Calu3 (cell line): ENCODE results near the gene TCP11L2. TPM values are rescaled to one million over a fixed set of nuclear protein-coding genes. Genes with fewer than 3 reads are reported as not detected.

Source experiments
- BruUV-seq: library from RNA; stranded (reverse); fragments of 400-500 nt; replicated peaks from 2 replicates; lab custom pipeline; 2021; lab: Mats Ljungman, UMichigan
- CTCF ChIA-PET: fragments of 300-600 bp; sonication (Branson Sonifier 250); formaldehyde crosslinking; loops from one replicate; lab custom pipeline; 2022; ENCODE audit warnings: antibody characterized with exemption; lab: Charles Lee
- DNase-seq: peaks from one replicate; pipeline ENCODE4 v3.0.0; 2022
- H3K27ac Mint-ChIP-seq: one replicate; pipeline ENCODE4 v1.8.0; 2022; ENCODE audit warnings: mixed read lengths; ENCODE audit not compliant: unreplicated experiment
- H3K27me3 Mint-ChIP-seq: one replicate; pipeline ENCODE4 v1.8.0; 2022; ENCODE audit warnings: mixed read lengths; ENCODE audit not compliant: unreplicated experiment
- H3K36me3 Mint-ChIP-seq: one replicate; pipeline ENCODE4 v1.8.0; 2022; ENCODE audit warnings: mild to moderate bottlenecking, moderate library complexity, mixed read lengths; ENCODE audit not compliant: insufficient read depth, unreplicated experiment
- H3K4me1 Mint-ChIP-seq: one replicate; pipeline ENCODE4 v1.8.0; 2022; ENCODE audit warnings: mild to moderate bottlenecking, low read depth, mixed read lengths; ENCODE audit not compliant: unreplicated experiment
- H3K4me3 Mint-ChIP-seq: one replicate; pipeline ENCODE4 v1.8.0; 2022; ENCODE audit warnings: mild to moderate bottlenecking, low read depth, moderate library complexity, mixed read lengths; ENCODE audit not compliant: unreplicated experiment
- H3K9me3 Mint-ChIP-seq: one replicate; pipeline ENCODE4 v1.8.0; 2022; ENCODE audit warnings: low read depth, mixed read lengths; ENCODE audit not compliant: unreplicated experiment
- intact Hi-C: fragments of 100-400 bp; cut with micrococcal nuclease; formaldehyde crosslinking; loops from one replicate; pipeline ENCODE4 v1.10.0; 2022; ENCODE audit not compliant: unreplicated experiment
- total RNA-seq: library from RNA; stranded (reverse); gene quantifications from 2 replicates; pipeline ENCODE4 v1.2.3, GENCODE V29; 2022
- TF ChIP-seq, protein P1 (sequence below): fragments of 200-600 bp; IDR thresholded peaks from one replicate; pipeline ENCODE4 v1.8.0; 2022; ENCODE audit warnings: antibody characterized with exemption; ENCODE audit not compliant: unreplicated experiment

TCP11L2 gene
- total RNA-seq, 1 experiment from 2014 or later: 37.7 TPM

GRCh38 chr12:106301611-106302321, 767 bp upstream of the TCP11L2 start:
- intact Hi-C loops: loop anchor here (5.0 kb wide), 1 partner anchor 74 kb away; no protein-coding TSS in a partner anchor
- peak; percentile 82 for DNase-seq
- peaks cover 60% of the 10 kb centered on the region for H3K4me1 Mint-ChIP-seq
- H3K36me3 Mint-ChIP-seq: peaks cover 41% of the 10 kb centered on the region
- H3K27ac Mint-ChIP-seq: peak overlapping the region; percentile 99
- no peaks in the 10 kb centered on the region for H3K9me3 Mint-ChIP-seq
- H3K4me3 Mint-ChIP-seq: peak overlapping the region; percentile 85
- BruUV-seq: no TSS peak
- no peaks in the 10 kb centered on the region for H3K27me3 Mint-ChIP-seq
- TF ChIP-seq, protein P1, sequence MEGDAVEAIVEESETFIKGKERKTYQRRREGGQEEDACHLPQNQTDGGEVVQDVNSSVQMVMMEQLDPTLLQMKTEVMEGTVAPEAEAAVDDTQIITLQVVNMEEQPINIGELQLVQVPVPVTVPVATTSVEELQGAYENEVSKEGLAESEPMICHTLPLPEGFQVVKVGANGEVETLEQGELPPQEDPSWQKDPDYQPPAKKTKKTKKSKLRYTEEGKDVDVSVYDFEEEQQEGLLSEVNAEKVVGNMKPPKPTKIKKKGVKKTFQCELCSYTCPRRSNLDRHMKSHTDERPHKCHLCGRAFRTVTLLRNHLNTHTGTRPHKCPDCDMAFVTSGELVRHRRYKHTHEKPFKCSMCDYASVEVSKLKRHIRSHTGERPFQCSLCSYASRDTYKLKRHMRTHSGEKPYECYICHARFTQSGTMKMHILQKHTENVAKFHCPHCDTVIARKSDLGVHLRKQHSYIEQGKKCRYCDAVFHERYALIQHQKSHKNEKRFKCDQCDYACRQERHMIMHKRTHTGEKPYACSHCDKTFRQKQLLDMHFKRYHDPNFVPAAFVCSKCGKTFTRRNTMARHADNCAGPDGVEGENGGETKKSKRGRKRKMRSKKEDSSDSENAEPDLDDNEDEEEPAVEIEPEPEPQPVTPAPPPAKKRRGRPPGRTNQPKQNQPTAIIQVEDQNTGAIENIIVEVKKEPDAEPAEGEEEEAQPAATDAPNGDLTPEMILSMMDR: no peak
- CTCF ChIA-PET: interaction anchor here (0.6 to 2.3 kb wide), 3 partner anchors 13 to 56 kb away, joined by 4 to 12 read pairs (median 5); partner anchors contain the start of gene POLR3B

GRCh38 chr12:106303202-106303820, 778 bp downstream of the TCP11L2 start:
- peaks cover 64% of the 10 kb centered on the region for H3K4me1 Mint-ChIP-seq
- TF ChIP-seq, protein P1: no peak
- peak; percentile 82 for DNase-seq
- intact Hi-C loops: loop anchor here (5.0 kb wide), 1 partner anchor 76 kb away; no protein-coding TSS in a partner anchor
- peak overlapping the region; percentile 85 for H3K4me3 Mint-ChIP-seq
- peak overlapping the region; percentile 99 for H3K27ac Mint-ChIP-seq
- BruUV-seq: no TSS peak
- peaks cover 40% of the 10 kb centered on the region for H3K36me3 Mint-ChIP-seq
- CTCF ChIA-PET: interaction anchor here (0.7 to 1.8 kb wide), 2 partner anchors 8 to 76 kb away, joined by 3 to 5 read pairs; no protein-coding TSS in a partner anchor
- no peaks in the 10 kb centered on the region for H3K9me3 Mint-ChIP-seq
- H3K27me3 Mint-ChIP-seq: no peaks in the 10 kb centered on the region

DNA sequence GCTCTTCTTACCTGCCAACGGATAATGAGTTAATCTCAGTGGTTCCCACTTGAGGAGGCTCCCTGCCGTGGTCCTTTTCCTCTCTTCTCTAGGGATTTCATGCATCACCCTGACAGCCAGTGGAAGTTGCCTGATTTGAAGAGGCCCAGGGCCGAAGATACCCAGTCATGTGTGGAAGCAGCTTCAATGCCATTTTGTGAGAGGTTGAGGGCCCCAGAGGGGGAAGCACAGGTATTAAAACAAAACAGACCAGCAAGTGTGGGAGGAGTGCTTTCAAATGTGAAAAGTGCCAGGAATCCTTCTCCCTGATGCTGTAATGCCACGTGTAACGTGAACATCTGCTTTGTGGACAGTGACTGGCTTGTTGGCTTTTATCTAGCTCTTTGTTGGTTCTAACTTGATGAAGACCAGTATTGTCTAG, 1.5 kb downstream of the TCP11L2 start:
- DNase-seq: no peak
- Mint-ChIP-seq H3K4me1 (peaks cover 70% of the 10 kb centered on the region), H3K27me3 (no peaks in the 10 kb centered on the region), H3K4me3 (peak overlapping the region; percentile 85), H3K9me3 (no peaks in the 10 kb centered on the region), H3K36me3 (peaks cover 40% of the 10 kb centered on the region), H3K27ac (no peak overlapping the region)
- TSS peak; percentile 30 for BruUV-seq
- intact Hi-C loops: loop anchor here (5.0 kb wide), 1 partner anchor 77 kb away; no protein-coding TSS in a partner anchor
- CTCF ChIA-PET: interaction anchor here (1.8 kb wide), 1 partner anchor 76 kb away, joined by 5 read pairs; no protein-coding TSS in a partner anchor
- TF ChIP-seq, protein P1: no peak

GRCh38 chr12:106304797-106305196, 2.3 kb downstream of the TCP11L2 start:
- no peak for DNase-seq
- H3K9me3 Mint-ChIP-seq: no peaks in the 10 kb centered on the region
- no peaks in the 10 kb centered on the region for H3K27me3 Mint-ChIP-seq
- TF ChIP-seq, protein P1: no peak
- intact Hi-C loops: loop anchor here (5.0 kb wide), 2 partner anchors 57 to 77 kb away; partner anchors contain the start of gene CKAP4
- H3K27ac Mint-ChIP-seq: no peak overlapping the region
- peaks cover 37% of the 10 kb centered on the region for H3K36me3 Mint-ChIP-seq
- CTCF ChIA-PET: interaction anchor here (1.2 kb wide), 1 partner anchor 81 kb away, joined by 4 read pairs; no protein-coding TSS in a partner anchor
- BruUV-seq: no TSS peak
- H3K4me3 Mint-ChIP-seq: peak overlapping the region; percentile 85
- peaks cover 70% of the 10 kb centered on the region for H3K4me1 Mint-ChIP-seq
